Endothelial cell of umbilical vein (primary cell): Measurements from ENCODE around the gene PGA5. TPM values are rescaled to one million over a fixed set of nuclear protein-coding genes. Genes with fewer than 3 reads are reported as not detected.

Experiments
- BruUV-seq: library from RNA; stranded (reverse); fragments of 400-500 nt; replicated peaks from 2 replicates; lab custom pipeline; 2021; lab: Mats Ljungman, UMichigan
- CTCF ChIA-PET: fragments of 300-600, 350-600 bp; sonication (Branson Sonifier 250); formaldehyde crosslinking; loops from one replicate; lab custom pipeline; 2021; ENCODE audit warnings: antibody characterized with exemption, inconsistent platforms; lab: Charles Lee
- POLR2A ChIA-PET: fragments of 300-600, 350-600 bp; sonication (Branson Sonifier 250); formaldehyde crosslinking; loops from one replicate; lab custom pipeline; 2021; ENCODE audit warnings: antibody characterized with exemption, inconsistent platforms; lab: Charles Lee
- DNase-seq: peaks from one replicate; pipeline ENCODE4 v3.0.0-alpha.2; 2011; ENCODE audit warnings: low read depth, low spot score
- FAIRE-seq: peaks from 2 replicates; lab custom pipeline; 2011; peaks lifted over from hg19 to GRCh38; lab: Jason Lieb, UNC
- H2AFZ ChIP-seq: 2 replicates; pipeline ENCODE4 v1.6.0; 2012; ENCODE audit warnings: low read depth, low read length, control low read depth, inconsistent platforms
- H3K27ac ChIP-seq: 2 replicates; pipeline ENCODE4 v1.5.1; 2011; ENCODE audit warnings: low read depth, mild to moderate bottlenecking, control low read depth, low read length, moderate library complexity; ENCODE audit not compliant: insufficient read depth
- H3K27me3 ChIP-seq, 2 experiments: 2 replicates each; pipeline versions ENCODE4 v1.6.0 to v1.6.1; 2011; ENCODE audit warnings: low read length in 2 of 2, mixed read lengths in 1 of 2; ENCODE audit not compliant: control insufficient read depth in 2 of 2, insufficient read depth in 2 of 2
- H3K36me3 ChIP-seq, 2 experiments: 2 replicates in 1 of 2; 3 replicates in 1 of 2; pipeline ENCODE4 v1.5.1; 2011; ENCODE audit warnings: low read length in 2 of 2, mild to moderate bottlenecking in 1 of 2, moderate library complexity in 1 of 2; ENCODE audit not compliant: control insufficient read depth in 2 of 2, insufficient read depth in 2 of 2; ENCODE audit errors: extremely low read depth in 1 of 2
- H3K4me1 ChIP-seq: 3 replicates; pipeline ENCODE4 v1.5.1; 2011; ENCODE audit warnings: mild to moderate bottlenecking, low read length; ENCODE audit not compliant: control insufficient read depth, insufficient read depth; ENCODE audit errors: extremely low read depth
- H3K4me2 ChIP-seq: 2 replicates; pipeline ENCODE4 v1.6.1; 2011; ENCODE audit warnings: low read length, control low read depth, mixed read lengths; ENCODE audit not compliant: insufficient read depth
- H3K4me3 ChIP-seq, 3 experiments: fragments of 200-600 bp in 1 of 3; sonication (generic), shearing (Covaris generic) in 1 of 3; replicated peaks in 1 of 3; 2 replicates each; pipeline ENCODE4 v1.5.1; 2011 to 2016; ENCODE audit warnings: control low read depth in 3 of 3, low read length in 3 of 3, mild to moderate bottlenecking in 2 of 3, inconsistent platforms in 1 of 3, low read depth in 1 of 3, moderate library complexity in 1 of 3; ENCODE audit not compliant: insufficient read depth in 1 of 3
- H3K79me2 ChIP-seq: 2 replicates; pipeline ENCODE4 v1.6.0; 2012; ENCODE audit warnings: low read length, inconsistent platforms; ENCODE audit not compliant: control insufficient read depth, insufficient read depth
- H3K9ac ChIP-seq: replicated peaks from 2 replicates; pipeline ENCODE3; 2011; ENCODE audit warnings: low read length, control low read depth; ENCODE audit not compliant: insufficient read depth; ENCODE audit errors: extremely low read depth
- H3K9me1 ChIP-seq: replicated peaks from 3 replicates; pipeline ENCODE4 v1.6.0; 2011; ENCODE audit warnings: mild to moderate bottlenecking, low read length; ENCODE audit not compliant: control insufficient read depth, insufficient read depth; ENCODE audit errors: extremely low read depth
- H3K9me3 ChIP-seq: replicated peaks from 2 replicates; pipeline ENCODE4 v1.5.1; 2012; ENCODE audit warnings: low read length, inconsistent platforms; ENCODE audit not compliant: control insufficient read depth, insufficient read depth
- H4K20me1 ChIP-seq: replicated peaks from 2 replicates; pipeline ENCODE3; 2011; ENCODE audit warnings: mild to moderate bottlenecking, low read length; ENCODE audit not compliant: control insufficient read depth, insufficient read depth; ENCODE audit errors: extremely low read depth
- EZH2 ChIP-seq: IDR thresholded peaks from 2 replicates; pipeline ENCODE4 v1.6.1; 2012; ENCODE audit warnings: borderline replicate concordance, low read depth, mild to moderate bottlenecking, moderate library complexity, low read length, inconsistent platforms; ENCODE audit not compliant: severe bottlenecking
- FOS ChIP-seq: IDR thresholded peaks from 2 replicates; pipeline ENCODE4 v1.6.1; 2011; ENCODE audit warnings: mild to moderate bottlenecking, low read length, moderate library complexity, borderline replicate concordance; ENCODE audit not compliant: insufficient read depth
- GATA2 ChIP-seq: IDR thresholded peaks from 2 replicates; pipeline ENCODE4 v1.7.0; 2011; ENCODE audit warnings: low read depth, mild to moderate bottlenecking, moderate library complexity, mixed read lengths, low read length; ENCODE audit not compliant: insufficient read length, insufficient read depth
- JUN ChIP-seq: IDR thresholded peaks from 2 replicates; pipeline ENCODE4 v1.6.1; 2011; ENCODE audit warnings: borderline replicate concordance, low read depth; ENCODE audit not compliant: insufficient read length, insufficient read depth
- MYC ChIP-seq: IDR thresholded peaks from one replicate; pipeline ENCODE4 v1.6.1; 2011; ENCODE audit warnings: mild to moderate bottlenecking, low read depth, low read length
- POLR2A ChIP-seq: IDR thresholded peaks from 2 replicates; pipeline ENCODE4 v1.6.1; 2012; ENCODE audit warnings: low read depth, mild to moderate bottlenecking, control low read depth, low read length
- POLR2AphosphoS5 ChIP-seq: IDR thresholded peaks from 2 replicates; pipeline ENCODE4 v1.6.1; 2012; ENCODE audit warnings: low read depth, mild to moderate bottlenecking, control low read depth, low read length, moderate library complexity; ENCODE audit not compliant: insufficient read depth
- dilution Hi-C: fragments of 300-500 bp; cut with MboI; formaldehyde crosslinking; loops from one replicate; pipeline ENCODE4 v1.15.0; 2019; ENCODE audit warnings: low sequenced_read_pairs; ENCODE audit not compliant: extremely low pct_ligation_motif_present
- intact Hi-C: fragments of 100-400 bp; cut with micrococcal nuclease; formaldehyde crosslinking; loops from one replicate; pipeline ENCODE4 v1.10.0; 2022
- polyA plus RNA-seq, 4 experiments: library from polyadenylated mRNA; depleted of rRNA in 3 of 4; stranded (reverse) in 3 of 4; unstranded in 1 of 4; fragments of >200 nt; gene quantifications; 2 replicates each; pipeline versions ENCODE4 v1.2.1 to v1.2.3, GENCODE V29; 2011 to 2012; ENCODE audit warnings: missing spikeins in 1 of 4
- total RNA-seq: library from RNA; stranded (reverse); gene quantifications from 2 replicates; pipeline ENCODE4 v1.2.3, GENCODE V29; 2021
- TF ChIP-seq, protein P1 (sequence below), 2 donors: IDR thresholded peaks; 1 replicate in 1 of 2; 2 replicates in 1 of 2; pipeline ENCODE4 v1.5.1; 2011; ENCODE audit warnings: low read length in 2 of 2, mild to moderate bottlenecking in 2 of 2, moderate library complexity in 2 of 2, control low read depth in 1 of 2, inconsistent platforms in 1 of 2, low read depth in 1 of 2; ENCODE audit not compliant: insufficient read depth in 1 of 2; ENCODE audit errors: extremely low read depth in 1 of 2
- TF ChIP-seq, protein P2 (sequence below): IDR thresholded peaks from 2 replicates; pipeline ENCODE4 v1.6.1; 2011; ENCODE audit not compliant: insufficient read depth, insufficient read length

PGA5 gene
- total and polyA plus RNA-seq, 2 donors (not counting 3 experiments of a cell fraction or from before 2014, with no cell fraction given) = not detected

DNA sequence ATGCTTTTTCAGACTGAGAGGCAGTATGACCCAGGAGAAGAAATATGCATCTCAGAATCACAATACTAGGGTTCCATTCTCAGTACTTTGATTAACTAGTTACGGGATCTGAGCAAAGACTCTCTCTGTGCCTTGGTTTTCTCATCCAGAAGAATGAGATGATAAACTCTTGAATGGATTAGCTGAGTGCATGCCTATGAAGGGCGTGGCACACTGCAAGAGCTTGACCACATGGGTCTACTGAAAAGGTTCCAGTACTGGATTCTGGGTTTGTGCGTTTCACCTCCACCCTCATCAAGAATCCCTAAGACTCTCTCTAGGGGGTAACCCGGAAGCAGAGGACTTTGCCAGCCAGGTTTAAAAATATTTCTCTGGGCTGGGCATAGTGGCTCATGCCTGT lies 25.6 kb downstream of the PGA5 start:
- DNase-seq (no peak), FAIRE-seq (no peak)
- dilution Hi-C loops (no loop called here), intact Hi-C loops (no loop called here)
- Histone ChIP-seq H3K9me1 (no peaks in the 10 kb centered on the region), H3K9ac (no peak overlapping the region), H3K27ac (no peak overlapping the region), H3K36me3 (no peaks in the 10 kb centered on the region), H2AFZ (no peak overlapping the region), H3K4me3 (no peak overlapping the region), H3K4me2 (no peak overlapping the region), H3K9me3 (no peaks in the 10 kb centered on the region), H3K27me3 (no peaks in the 10 kb centered on the region), H3K4me1 (no peaks in the 10 kb centered on the region), H3K79me2 (no peaks in the 10 kb centered on the region), H4K20me1 (no peaks in the 10 kb centered on the region)
- ChIA-PET CTCF (interaction anchor here (1.0 kb wide), 1 partner anchor 11 kb away, joined by 3 read pairs; no protein-coding TSS in a partner anchor), POLR2A (no interaction called here)
- TF ChIP-seq EZH2 (no peak), POLR2A (no peak), FOS (no peak), GATA2 (no peak), MYC (no peak), JUN (no peak), POLR2AphosphoS5 (no peak)
- TF ChIP-seq, protein P1, sequence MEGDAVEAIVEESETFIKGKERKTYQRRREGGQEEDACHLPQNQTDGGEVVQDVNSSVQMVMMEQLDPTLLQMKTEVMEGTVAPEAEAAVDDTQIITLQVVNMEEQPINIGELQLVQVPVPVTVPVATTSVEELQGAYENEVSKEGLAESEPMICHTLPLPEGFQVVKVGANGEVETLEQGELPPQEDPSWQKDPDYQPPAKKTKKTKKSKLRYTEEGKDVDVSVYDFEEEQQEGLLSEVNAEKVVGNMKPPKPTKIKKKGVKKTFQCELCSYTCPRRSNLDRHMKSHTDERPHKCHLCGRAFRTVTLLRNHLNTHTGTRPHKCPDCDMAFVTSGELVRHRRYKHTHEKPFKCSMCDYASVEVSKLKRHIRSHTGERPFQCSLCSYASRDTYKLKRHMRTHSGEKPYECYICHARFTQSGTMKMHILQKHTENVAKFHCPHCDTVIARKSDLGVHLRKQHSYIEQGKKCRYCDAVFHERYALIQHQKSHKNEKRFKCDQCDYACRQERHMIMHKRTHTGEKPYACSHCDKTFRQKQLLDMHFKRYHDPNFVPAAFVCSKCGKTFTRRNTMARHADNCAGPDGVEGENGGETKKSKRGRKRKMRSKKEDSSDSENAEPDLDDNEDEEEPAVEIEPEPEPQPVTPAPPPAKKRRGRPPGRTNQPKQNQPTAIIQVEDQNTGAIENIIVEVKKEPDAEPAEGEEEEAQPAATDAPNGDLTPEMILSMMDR (IDR thresholded peaks at IDR 0.05; ENCODE audit: extremely low read depth in 1 of 2, insufficient read depth in 1 of 2, low read depth in 1 of 2, low read length in 2 of 2) = no peak
- TF ChIP-seq, protein P2, sequence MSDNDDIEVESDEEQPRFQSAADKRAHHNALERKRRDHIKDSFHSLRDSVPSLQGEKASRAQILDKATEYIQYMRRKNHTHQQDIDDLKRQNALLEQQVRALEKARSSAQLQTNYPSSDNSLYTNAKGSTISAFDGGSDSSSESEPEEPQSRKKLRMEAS = no peak
- BruUV-seq = no TSS peak
